ENCODE data around the gene TMEM86A. TPM values are rescaled to one million over a fixed set of nuclear protein-coding genes. Genes with fewer than 3 reads are reported as not detected.

Gene TMEM86A
- total RNA-seq, 4 donors from 2014 or later, result 5.4 to 11.0 (median 6.8) TPM

DNA sequence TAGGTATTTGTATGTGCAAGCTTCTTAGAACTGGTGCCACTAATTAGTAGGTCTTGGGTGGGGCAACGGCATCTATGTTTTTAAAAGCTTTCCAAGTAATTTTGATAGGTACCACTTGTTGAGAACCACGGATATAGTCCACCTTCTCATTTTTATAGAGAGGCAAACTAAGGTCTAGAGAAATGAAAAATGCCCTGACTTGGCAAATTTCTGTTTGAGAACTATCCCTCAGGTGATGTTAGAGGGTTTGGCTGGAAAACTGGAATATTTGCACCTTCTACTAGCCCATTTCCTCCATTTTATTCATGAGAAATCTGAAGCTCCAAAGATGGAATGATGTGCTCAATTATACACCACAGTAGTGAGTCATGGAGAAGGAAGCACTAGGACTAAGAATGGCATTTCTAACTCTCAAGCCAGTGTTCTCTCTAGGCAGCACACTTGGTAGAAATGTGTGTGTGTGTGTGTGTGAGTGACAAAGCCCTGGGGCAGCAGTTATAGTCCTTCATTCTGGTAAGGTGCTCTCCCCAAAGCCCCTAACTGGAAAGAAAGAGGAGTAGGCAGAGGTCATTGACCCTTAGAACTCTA is 1.8 kb upstream of the TMEM86A start:
- H3K4me3 ChIP-seq, result no peak overlapping the region
- peaks cover 0 to 9% (median 0%) of the 10 kb centered on the region in 3 donors for H3K36me3 ChIP-seq
- 88 to 91% methylated on average over 2 of the region's 2 CpGs for WGBS, 2 donors
- no peak overlapping the region for H3K27ac ChIP-seq
- H3K9me3 ChIP-seq, result no peaks in the 10 kb centered on the region
- peaks cover 0 to 26% (median 7%) of the 10 kb centered on the region in 4 donors for H3K4me1 ChIP-seq
- DNase-seq (ENCODE audit: low spot score in 2 of 2), result no peak
- H3K27me3 ChIP-seq, result no peaks in the 10 kb centered on the region
- TF ChIP-seq POLR2A (IDR thresholded peaks at IDR 0.05), result no peak
- TF ChIP-seq, protein P1, sequence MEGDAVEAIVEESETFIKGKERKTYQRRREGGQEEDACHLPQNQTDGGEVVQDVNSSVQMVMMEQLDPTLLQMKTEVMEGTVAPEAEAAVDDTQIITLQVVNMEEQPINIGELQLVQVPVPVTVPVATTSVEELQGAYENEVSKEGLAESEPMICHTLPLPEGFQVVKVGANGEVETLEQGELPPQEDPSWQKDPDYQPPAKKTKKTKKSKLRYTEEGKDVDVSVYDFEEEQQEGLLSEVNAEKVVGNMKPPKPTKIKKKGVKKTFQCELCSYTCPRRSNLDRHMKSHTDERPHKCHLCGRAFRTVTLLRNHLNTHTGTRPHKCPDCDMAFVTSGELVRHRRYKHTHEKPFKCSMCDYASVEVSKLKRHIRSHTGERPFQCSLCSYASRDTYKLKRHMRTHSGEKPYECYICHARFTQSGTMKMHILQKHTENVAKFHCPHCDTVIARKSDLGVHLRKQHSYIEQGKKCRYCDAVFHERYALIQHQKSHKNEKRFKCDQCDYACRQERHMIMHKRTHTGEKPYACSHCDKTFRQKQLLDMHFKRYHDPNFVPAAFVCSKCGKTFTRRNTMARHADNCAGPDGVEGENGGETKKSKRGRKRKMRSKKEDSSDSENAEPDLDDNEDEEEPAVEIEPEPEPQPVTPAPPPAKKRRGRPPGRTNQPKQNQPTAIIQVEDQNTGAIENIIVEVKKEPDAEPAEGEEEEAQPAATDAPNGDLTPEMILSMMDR (IDR thresholded peaks at IDR 0.05), result no peak
- no peak for TF ChIP-seq EP300 (IDR thresholded peaks at IDR 0.05)

DNA sequence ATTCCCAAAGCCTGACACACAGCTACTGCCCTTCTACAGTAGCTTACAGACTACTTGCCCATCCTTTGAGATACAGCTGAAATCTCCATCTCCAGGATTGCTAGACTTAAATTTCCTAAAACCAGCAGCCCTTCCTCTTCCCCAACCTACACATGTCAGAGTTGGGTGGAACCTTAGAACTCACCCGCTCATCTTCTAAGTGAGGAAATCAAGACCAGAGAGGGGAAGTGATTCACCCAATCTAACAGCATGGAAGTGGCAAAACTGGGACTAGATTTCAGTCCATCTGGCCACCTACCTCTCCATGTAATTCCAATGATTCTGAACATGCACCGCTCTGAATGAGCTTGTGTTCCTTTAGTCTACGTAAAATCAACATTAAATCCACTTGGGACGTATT is 1.0 kb upstream of the TMEM86A start:
- TF ChIP-seq EP300 (IDR thresholded peaks at IDR 0.05) (no peak), POLR2A (IDR thresholded peaks at IDR 0.05) (no peak)
- TF ChIP-seq, protein P1 (IDR thresholded peaks at IDR 0.05), result no peak
- Histone ChIP-seq H3K27ac (peak overlapping the region in 2 of 4 donors; percentile 90 to 95), H3K36me3 (peaks cover 0 to 18% (median 0%) of the 10 kb centered on the region in 3 donors), H3K9me3 (no peaks in the 10 kb centered on the region), H3K4me3 (no peak overlapping the region), H3K27me3 (no peaks in the 10 kb centered on the region), H3K4me1 (peaks cover 0 to 26% (median 7%) of the 10 kb centered on the region in 4 donors)
- 82 to 86% methylated on average over 4 of the region's 4 CpGs for WGBS, 2 donors
- DNase-seq (ENCODE audit: low spot score in 2 of 2), result no peak

DNA sequence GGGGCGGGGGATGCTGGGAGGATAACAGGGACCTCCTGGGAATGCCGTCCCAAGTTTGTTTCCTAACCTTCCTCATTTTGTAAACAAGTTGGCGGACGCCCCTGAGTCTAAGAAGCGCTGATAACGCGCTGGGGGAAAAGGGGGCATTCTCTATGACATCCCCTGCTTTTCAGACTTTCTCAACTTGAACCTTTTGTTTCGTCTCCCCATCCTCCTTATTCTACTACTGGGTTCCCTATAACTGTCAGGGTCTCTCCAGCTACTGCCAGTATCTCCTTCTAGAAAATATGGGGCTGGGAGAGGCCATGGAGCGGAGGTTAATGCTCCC is 654 bp downstream of the TMEM86A start:
- Histone ChIP-seq H3K27me3 (no peaks in the 10 kb centered on the region), H3K36me3 (peaks cover 0 to 27% (median 0%) of the 10 kb centered on the region in 3 donors), H3K9me3 (no peaks in the 10 kb centered on the region), H3K4me1 (peaks cover 0 to 26% (median 7%) of the 10 kb centered on the region in 4 donors), H3K27ac (peak overlapping the region; percentile 84 to 96 (median 92)), H3K4me3 (peak overlapping the region; percentile 70 to 97 (median 82))
- 5 to 9% methylated on average over 9 of the region's 9 CpGs for WGBS, 2 donors
- TF ChIP-seq POLR2A (IDR thresholded peaks at IDR 0.05), result no peak
- TF ChIP-seq, protein P1 (IDR thresholded peaks at IDR 0.05), result no peak
- TF ChIP-seq EP300 (IDR thresholded peaks at IDR 0.05), result no peak
- DNase-seq (ENCODE audit: low spot score in 2 of 2), result no peak

DNA sequence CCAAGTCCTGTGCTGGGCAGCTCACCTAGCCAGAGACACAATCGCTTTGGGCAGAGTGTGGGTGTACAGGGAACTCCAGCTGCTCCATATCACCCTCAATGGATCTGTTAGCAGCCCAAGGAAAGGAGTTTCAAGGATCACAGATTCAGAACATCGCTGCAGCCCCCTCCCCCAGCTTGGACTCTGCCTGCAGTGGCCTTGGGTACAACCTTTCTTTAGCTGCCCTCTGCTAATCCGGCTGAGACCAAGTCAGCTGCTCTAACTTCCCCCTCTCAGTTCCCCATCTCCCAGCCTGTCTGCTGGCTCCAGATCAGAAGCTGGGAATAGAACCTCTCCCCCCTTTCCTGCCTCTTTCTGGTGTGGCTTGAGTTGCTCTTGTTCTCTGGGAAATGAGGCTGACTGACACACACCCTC is 1.3 kb downstream of the TMEM86A start:
- H3K4me3 ChIP-seq, result peak overlapping the region in 3 of 4 donors; percentile 70 to 97 (median 94)
- DNase-seq (ENCODE audit: low spot score in 2 of 2), result peak in 1 of 2 donors; percentile 39

DNA sequence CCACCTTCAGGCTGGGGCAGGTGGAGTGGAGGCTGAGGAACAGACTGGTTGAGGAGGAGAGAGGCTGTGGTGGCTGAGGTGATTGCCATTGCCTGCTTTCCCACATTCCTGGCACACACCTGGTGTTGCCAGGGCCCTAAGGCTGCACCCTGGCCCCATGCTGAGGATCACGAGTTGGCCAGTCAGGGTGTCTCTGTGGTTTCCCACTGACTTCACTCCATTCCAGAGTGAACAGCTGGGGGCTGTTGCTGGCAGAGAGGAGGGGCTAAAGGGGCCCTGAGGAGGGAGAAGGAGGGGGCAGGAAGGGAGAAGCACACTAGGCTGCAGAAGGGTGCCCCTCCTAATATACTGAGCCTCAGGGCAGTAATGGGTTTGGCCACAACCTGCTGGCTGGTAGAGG is 1.8 kb downstream of the TMEM86A start:
- H3K27ac ChIP-seq, result peak overlapping the region in 2 of 4 donors; percentile 90 to 95
- no peak for TF ChIP-seq EP300 (IDR thresholded peaks at IDR 0.05)
- TF ChIP-seq, protein P1 (IDR thresholded peaks at IDR 0.05), result no peak
- TF ChIP-seq POLR2A (IDR thresholded peaks at IDR 0.05), result no peak
- H3K36me3 ChIP-seq, result peaks cover 0 to 27% (median 0%) of the 10 kb centered on the region in 3 donors
- H3K4me3 ChIP-seq, result peak overlapping the region in 1 of 4 donors; percentile 3
- no peaks in the 10 kb centered on the region for H3K9me3 ChIP-seq
- no peaks in the 10 kb centered on the region for H3K27me3 ChIP-seq
- no peak for DNase-seq (ENCODE audit: low spot score in 2 of 2)
- 40 to 56% methylated on average over 1 of the region's 1 CpG for WGBS, 2 donors
- H3K4me1 ChIP-seq, result peaks cover 0 to 36% (median 12%) of the 10 kb centered on the region in 4 donors

More for the DNA sequence above, 1.3 kb downstream of the TMEM86A start:
- Histone ChIP-seq H3K27ac (peak overlapping the region in 2 of 4 donors; percentile 90 to 95), H3K36me3 (peaks cover 0 to 27% (median 0%) of the 10 kb centered on the region in 3 donors), H3K9me3 (no peaks in the 10 kb centered on the region), H3K27me3 (no peaks in the 10 kb centered on the region), H3K4me1 (peaks cover 0 to 30% (median 8%) of the 10 kb centered on the region in 4 donors)
- 58 to 64% methylated on average over 3 of the region's 3 CpGs for WGBS, 2 donors
- TF ChIP-seq, protein P1 (IDR thresholded peaks at IDR 0.05), result no peak
- peak in 1 of 2 donors; percentile 65 for TF ChIP-seq EP300 (IDR thresholded peaks at IDR 0.05)
